ENCODE measurements around the gene TRAPPC14. TPM values are rescaled to one million over a fixed set of nuclear protein-coding genes. Genes with fewer than 3 reads are reported as not detected.

The TRAPPC14 gene
- polyA plus RNA-seq, 4 donors: 18.6 to 27.7 (median 23.6) TPM

- no peak for DNase-seq (ENCODE audit: low read depth in 4 of 4, low spot score in 2 of 4)
These were observed 16.9 kb upstream of the TRAPPC14 start for GRCh38 chr7:100175296-100175935.

- DNase-seq (ENCODE audit: low read depth in 4 of 4, low spot score in 2 of 4): no peak
These were observed 16.1 kb upstream of the TRAPPC14 start for GRCh38 chr7:100174582-100174981.

GRCh38 chr7:100173806-100174495 lies 15.4 kb upstream of the TRAPPC14 start:
- no peak for DNase-seq (ENCODE audit: low read depth in 4 of 4, low spot score in 2 of 4)

GRCh38 chr7:100171840-100172239 lies 13.3 kb upstream of the TRAPPC14 start:
- DNase-seq (ENCODE audit: low read depth in 4 of 4, low spot score in 2 of 4): no peak

GRCh38 chr7:100171087-100171681 lies 12.7 kb upstream of the TRAPPC14 start:
- no peak for DNase-seq (ENCODE audit: low read depth in 4 of 4, low spot score in 2 of 4)

- DNase-seq (ENCODE audit: low read depth in 4 of 4, low spot score in 2 of 4): no peak
These were observed 11.8 kb upstream of the TRAPPC14 start for GRCh38 chr7:100170101-100170897.

- no peak for DNase-seq (ENCODE audit: low read depth in 4 of 4, low spot score in 2 of 4)
These were observed 10.8 kb upstream of the TRAPPC14 start for GRCh38 chr7:100169147-100169850.

GRCh38 chr7:100167912-100168323 lies 9.4 kb upstream of the TRAPPC14 start:
- DNase-seq (ENCODE audit: low read depth in 4 of 4, low spot score in 2 of 4): no peak

GRCh38 chr7:100166970-100167911 lies 8.7 kb upstream of the TRAPPC14 start:
- no peak for DNase-seq (ENCODE audit: low read depth in 4 of 4, low spot score in 2 of 4)

GRCh38 chr7:100166317-100166940 lies 7.9 kb upstream of the TRAPPC14 start:
- no peak for DNase-seq (ENCODE audit: low read depth in 4 of 4, low spot score in 2 of 4)

GRCh38 chr7:100163871-100164270 lies 5.3 kb upstream of the TRAPPC14 start:
- DNase-seq (ENCODE audit: low read depth in 4 of 4, low spot score in 2 of 4): no peak

- DNase-seq (ENCODE audit: low read depth in 4 of 4, low spot score in 2 of 4): no peak
These were observed 4.5 kb upstream of the TRAPPC14 start for GRCh38 chr7:100163006-100163531.

GRCh38 chr7:100160067-100160466 lies 1.5 kb upstream of the TRAPPC14 start:
- DNase-seq (ENCODE audit: low read depth in 4 of 4, low spot score in 2 of 4): no peak

- DNase-seq (ENCODE audit: low read depth in 4 of 4, low spot score in 2 of 4): no peak
These were observed 638 bp upstream of the TRAPPC14 start for GRCh38 chr7:100159099-100159623.

- no peak for DNase-seq (ENCODE audit: low read depth in 4 of 4, low spot score in 2 of 4)
These were observed 942 bp downstream of the TRAPPC14 start for GRCh38 chr7:100157334-100158228.

GRCh38 chr7:100157069-100157333 lies 1.5 kb downstream of the TRAPPC14 start:
- no peak for DNase-seq (ENCODE audit: low read depth in 4 of 4, low spot score in 2 of 4)

- no peak for DNase-seq (ENCODE audit: low read depth in 4 of 4, low spot score in 2 of 4)
These were observed 2.0 kb downstream of the TRAPPC14 start for GRCh38 chr7:100156331-100157068.

Data from left renal cortex interstitium (tissue), 4 donors.